ENCODE data around the gene MPV17L2.

- TF ChIP-seq CTCF (IDR thresholded peaks at IDR 0.05; ENCODE audit: low read depth, low read length, poor library complexity, severe bottlenecking) (no peak), EZH2phosphoT487 (IDR thresholded peaks at IDR 0.05; ENCODE audit: borderline replicate concordance, low read length) (no peak)
Observed at GRCh38 chr19:18171605-18172327, 21.3 kb upstream of the MPV17L2 start.
